Stimulated activated CD4-positive, alpha-beta T cell treated with anti-CD3 and anti-CD28 coated beads, Interleukin-12 subunit alpha, Interleukin-12 subunit beta, amount 100 ng/mL, for 24 hours (primary cell): ENCODE results near the gene SND1.
A peak's percentile ranks its signal among the peaks of the same experiment; 100 is the strongest.

ENCODE experiments used
- DNase-seq, 2 experiments: peaks; one replicate each; pipeline ENCODE4 v3.0.0-alpha.2; 2020; ENCODE audit warnings: low read depth in 2 of 2

Gene SND1

DNA sequence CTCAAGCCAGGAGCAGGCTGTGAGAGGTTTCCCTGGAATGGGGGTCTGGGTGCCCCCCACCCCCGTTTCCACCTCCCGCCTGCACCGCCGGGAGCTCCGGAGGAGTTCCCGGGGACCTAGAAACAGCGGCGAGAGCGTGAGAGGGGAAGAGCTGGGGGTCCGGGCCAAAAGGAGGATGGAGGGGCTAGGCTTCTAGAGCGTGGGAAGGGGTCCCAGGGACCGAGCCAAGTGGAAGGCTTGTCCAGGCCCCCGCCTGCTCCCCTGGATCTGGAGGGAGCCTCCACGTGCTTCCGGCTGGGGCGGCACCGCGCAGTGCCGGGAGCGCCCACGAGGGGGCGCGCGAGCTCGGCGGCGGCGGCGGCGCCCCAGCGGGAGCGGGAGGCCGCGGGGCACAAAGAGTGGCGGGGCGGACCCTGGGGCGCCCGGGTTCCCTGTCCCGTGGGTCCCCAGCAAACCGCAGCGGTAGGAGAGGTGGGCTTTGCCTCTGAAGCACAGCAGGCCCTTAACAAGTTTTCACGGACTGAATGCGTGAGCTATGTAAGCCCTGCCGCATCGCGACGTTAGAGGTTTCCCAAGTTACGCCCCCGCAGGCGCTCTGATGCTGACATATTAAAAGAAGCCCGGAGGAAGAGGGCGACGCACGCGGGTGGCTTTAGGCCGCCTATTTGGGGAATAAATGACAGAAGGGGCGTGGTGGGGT, 483.7 kb downstream of the SND1 start:
- DNase-seq = peak; percentile 38 to 52

- DNase-seq = no peak
Observed at GRCh38 chr7:128136215-128136597, 484.2 kb downstream of the SND1 start.

DNA sequence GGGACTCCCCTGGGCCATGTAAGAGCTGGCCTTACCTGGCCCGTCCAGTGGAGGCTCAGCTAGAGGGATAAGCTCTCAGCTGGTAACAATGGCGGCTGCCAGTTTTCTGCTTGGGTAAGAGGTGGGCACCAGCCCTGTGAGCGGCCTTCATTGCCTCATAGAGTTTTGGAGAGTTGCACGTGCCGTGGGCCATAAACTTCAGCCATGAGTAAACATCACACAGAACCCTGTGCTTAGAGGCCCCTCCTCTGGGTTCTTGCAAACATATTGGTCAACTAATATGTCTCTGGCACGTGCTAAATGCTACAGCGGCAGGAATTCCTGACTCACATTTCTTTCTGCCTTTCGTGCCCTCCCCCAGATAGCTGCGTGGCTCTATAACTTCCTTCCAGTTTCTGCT, 485.2 kb downstream of the SND1 start:
- no peak for DNase-seq

- DNase-seq = no peak
Observed at GRCh38 chr7:128139406-128139805, 487.4 kb downstream of the SND1 start.

- no peak for DNase-seq
Observed at GRCh38 chr7:128141683-128142195, 489.7 kb downstream of the SND1 start.
